H9 (cell line): ENCODE results near the gene KIAA0825. TPM values are rescaled to one million over a fixed set of nuclear protein-coding genes. Genes with fewer than 3 reads are reported as not detected.

ENCODE experiments used
- DNase-seq: peaks from one replicate; pipeline ENCODE4 v3.0.0-alpha.2; 2017
- H2AFZ ChIP-seq: one replicate; pipeline ENCODE4 v1.6.1; 2013; ENCODE audit warnings: mild to moderate bottlenecking, low read length, control low read depth, moderate library complexity
- H2AK5ac ChIP-seq: 2 replicates; pipeline ENCODE4 v1.6.1; 2013; ENCODE audit warnings: low read length, control low read depth, mixed read lengths; ENCODE audit not compliant: insufficient read length
- H2BK120ac ChIP-seq: one replicate; pipeline ENCODE4 v1.6.1; 2013; ENCODE audit warnings: low read depth, mild to moderate bottlenecking, low read length, control low read depth, inconsistent platforms; ENCODE audit not compliant: poor library complexity, severe bottlenecking
- H2BK12ac ChIP-seq: 2 replicates; pipeline ENCODE4 v1.6.1; 2013; ENCODE audit warnings: low read length, control low read depth, mixed read lengths, low read depth; ENCODE audit not compliant: insufficient read length
- H2BK15ac ChIP-seq: 2 replicates; pipeline ENCODE4 v1.6.1; 2013; ENCODE audit warnings: low read depth, low read length, control low read depth
- H2BK20ac ChIP-seq: one replicate; pipeline ENCODE4 v1.6.1; 2013; ENCODE audit warnings: low read depth, mild to moderate bottlenecking, low read length, control low read depth, inconsistent platforms; ENCODE audit not compliant: poor library complexity, severe bottlenecking
- H2BK5ac ChIP-seq: 2 replicates; pipeline ENCODE4 v1.6.1; 2013; ENCODE audit warnings: low read length, control low read depth, mixed read lengths; ENCODE audit not compliant: insufficient read length
- H3K14ac ChIP-seq: 2 replicates; pipeline ENCODE4 v1.6.1; 2013; ENCODE audit warnings: low read length, control low read depth; ENCODE audit not compliant: insufficient read depth
- H3K18ac ChIP-seq: 2 replicates; pipeline ENCODE4 v1.6.1; 2013; ENCODE audit warnings: low read depth, mild to moderate bottlenecking, mixed read lengths, low read length, control low read depth; ENCODE audit not compliant: insufficient read length
- H3K23ac ChIP-seq: 2 replicates; pipeline ENCODE4 v1.6.1; 2013; ENCODE audit warnings: low read length, control low read depth, mixed read lengths, low read depth; ENCODE audit not compliant: insufficient read length
- H3K23me2 ChIP-seq: 2 replicates; pipeline ENCODE4 v1.6.1; 2013; ENCODE audit warnings: low read depth, mild to moderate bottlenecking, mixed read lengths, low read length, control low read depth; ENCODE audit not compliant: insufficient read length, poor library complexity, severe bottlenecking
- H3K27ac ChIP-seq: 2 replicates; pipeline ENCODE4 v1.5.1; 2013; ENCODE audit warnings: low read length, control low read depth, mixed read lengths, low read depth; ENCODE audit not compliant: insufficient read length
- H3K27me3 ChIP-seq: 2 replicates; pipeline ENCODE4 v1.6.1; 2013; ENCODE audit warnings: low read length, control low read depth, inconsistent platforms; ENCODE audit not compliant: insufficient read depth
- H3K4ac ChIP-seq: 2 replicates; pipeline ENCODE4 v1.6.1; 2013; ENCODE audit warnings: low read depth, mild to moderate bottlenecking, control low read depth, inconsistent platforms, low read length, moderate library complexity
- H3K4me1 ChIP-seq: 2 replicates; pipeline ENCODE4 v1.6.1; 2013; ENCODE audit warnings: low read length, control low read depth, inconsistent platforms; ENCODE audit not compliant: insufficient read depth
- H3K4me2 ChIP-seq: 2 replicates; pipeline ENCODE4 v1.6.1; 2013; ENCODE audit warnings: low read length, control low read depth, mixed read lengths; ENCODE audit not compliant: insufficient read length, insufficient read depth
- H3K56ac ChIP-seq: 2 replicates; pipeline ENCODE4 v1.6.1; 2013; ENCODE audit warnings: low read depth, mild to moderate bottlenecking, mixed read lengths, low read length, control low read depth; ENCODE audit not compliant: insufficient read length
- H3K79me1 ChIP-seq: 2 replicates; pipeline ENCODE4 v1.6.1; 2013; ENCODE audit warnings: low read depth, mild to moderate bottlenecking, moderate library complexity, low read length, control low read depth, inconsistent platforms; ENCODE audit not compliant: insufficient read depth, poor library complexity, severe bottlenecking
- H3K79me2 ChIP-seq: 2 replicates; pipeline ENCODE4 v1.6.1; 2013; ENCODE audit warnings: low read length, control low read depth, inconsistent platforms; ENCODE audit not compliant: insufficient read depth
- H3K9ac ChIP-seq: 2 replicates; pipeline ENCODE4 v1.6.1; 2013; ENCODE audit warnings: low read length, control low read depth, mixed read lengths; ENCODE audit not compliant: insufficient read length; ENCODE audit errors: extremely low read depth
- H3K9me3 ChIP-seq: one replicate; pipeline ENCODE4 v1.6.1; 2013; ENCODE audit warnings: low read depth, low read length, inconsistent platforms; ENCODE audit not compliant: control insufficient read depth
- H3T11ph ChIP-seq: one replicate; pipeline ENCODE4 v1.6.1; 2013; ENCODE audit warnings: mild to moderate bottlenecking, low read length, control low read depth, inconsistent platforms
- H4K20me1 ChIP-seq: one replicate; pipeline ENCODE4 v1.6.1; 2013; ENCODE audit not compliant: control insufficient read depth, insufficient read length, insufficient read depth
- H4K5ac ChIP-seq: 2 replicates; pipeline ENCODE4 v1.6.1; 2013; ENCODE audit warnings: low read depth, mild to moderate bottlenecking, mixed read lengths, low read length, control low read depth; ENCODE audit not compliant: insufficient read length
- H4K8ac ChIP-seq: replicated peaks from 2 replicates; pipeline ENCODE4 v1.6.1; 2013; ENCODE audit warnings: low read length, control low read depth, mixed read lengths, low read depth; ENCODE audit not compliant: insufficient read length
- H4K91ac ChIP-seq: 2 replicates; pipeline ENCODE4 v1.6.1; 2013; ENCODE audit warnings: low read depth, mild to moderate bottlenecking, moderate library complexity, mixed read lengths, low read length, control low read depth; ENCODE audit not compliant: insufficient read length
- H3K27ac Mint-ChIP-seq, 3 experiments: 2 replicates in 2 of 3; 3 replicates in 1 of 3; pipeline ENCODE4 v1.8.0; 2020 to 2021; ENCODE audit warnings: mixed read lengths in 3 of 3, mild to moderate bottlenecking in 1 of 3, moderate library complexity in 1 of 3
- H3K27me3 Mint-ChIP-seq: 2 replicates; pipeline ENCODE4 v1.8.0; 2021; ENCODE audit warnings: low read depth, mild to moderate bottlenecking, moderate library complexity, mixed read lengths
- H3K36me3 Mint-ChIP-seq, 3 experiments: 2 replicates in 2 of 3; 3 replicates in 1 of 3; pipeline ENCODE4 v1.8.0; 2020 to 2021; ENCODE audit warnings: low read depth in 3 of 3, mixed read lengths in 3 of 3; ENCODE audit not compliant: insufficient read depth in 1 of 3
- H3K4me1 Mint-ChIP-seq, 2 experiments: 2 replicates each; pipeline ENCODE4 v1.8.0; 2020; ENCODE audit warnings: mixed read lengths in 2 of 2
- H3K4me3 Mint-ChIP-seq, 2 experiments: 2 replicates in 1 of 2; 3 replicates in 1 of 2; pipeline ENCODE4 v1.8.0; 2020 to 2021; ENCODE audit warnings: mild to moderate bottlenecking in 2 of 2, mixed read lengths in 2 of 2, moderate library complexity in 1 of 2
- H3K9me3 Mint-ChIP-seq, 2 experiments: 2 replicates in 1 of 2; 3 replicates in 1 of 2; pipeline ENCODE4 v1.8.0; 2020; ENCODE audit warnings: mild to moderate bottlenecking in 2 of 2, mixed read lengths in 2 of 2, moderate library complexity in 1 of 2
- total RNA-seq: library from RNA; stranded (reverse); gene quantifications from 2 replicates; pipeline ENCODE4 v1.2.1, GENCODE V29; 2021
- TF ChIP-seq, protein P1 (sequence below): fragments of 200-600 bp; sonication (generic); conservative IDR thresholded peaks from 3 replicates; pipeline ENCODE4 v1.8.0; 2021; ENCODE audit warnings: antibody characterized with exemption, mild to moderate bottlenecking

The KIAA0825 gene
- total RNA-seq, 1 experiment from 2014 or later = 1.8 TPM

GRCh38 chr5:94523018-94523417 is 95.4 kb downstream of the KIAA0825 start:
- H2AK5ac ChIP-seq = no peak overlapping the region
- no peaks in the 10 kb centered on the region for H3K79me1 ChIP-seq
- H2BK5ac ChIP-seq = no peak overlapping the region
- no peak overlapping the region for H3K4me2 ChIP-seq
- no peak overlapping the region for H3K14ac ChIP-seq
- H2AFZ ChIP-seq = no peak overlapping the region
- no peak overlapping the region for H3K4me3 Mint-ChIP-seq
- TF ChIP-seq, protein P1, sequence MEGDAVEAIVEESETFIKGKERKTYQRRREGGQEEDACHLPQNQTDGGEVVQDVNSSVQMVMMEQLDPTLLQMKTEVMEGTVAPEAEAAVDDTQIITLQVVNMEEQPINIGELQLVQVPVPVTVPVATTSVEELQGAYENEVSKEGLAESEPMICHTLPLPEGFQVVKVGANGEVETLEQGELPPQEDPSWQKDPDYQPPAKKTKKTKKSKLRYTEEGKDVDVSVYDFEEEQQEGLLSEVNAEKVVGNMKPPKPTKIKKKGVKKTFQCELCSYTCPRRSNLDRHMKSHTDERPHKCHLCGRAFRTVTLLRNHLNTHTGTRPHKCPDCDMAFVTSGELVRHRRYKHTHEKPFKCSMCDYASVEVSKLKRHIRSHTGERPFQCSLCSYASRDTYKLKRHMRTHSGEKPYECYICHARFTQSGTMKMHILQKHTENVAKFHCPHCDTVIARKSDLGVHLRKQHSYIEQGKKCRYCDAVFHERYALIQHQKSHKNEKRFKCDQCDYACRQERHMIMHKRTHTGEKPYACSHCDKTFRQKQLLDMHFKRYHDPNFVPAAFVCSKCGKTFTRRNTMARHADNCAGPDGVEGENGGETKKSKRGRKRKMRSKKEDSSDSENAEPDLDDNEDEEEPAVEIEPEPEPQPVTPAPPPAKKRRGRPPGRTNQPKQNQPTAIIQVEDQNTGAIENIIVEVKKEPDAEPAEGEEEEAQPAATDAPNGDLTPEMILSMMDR = no peak
- no peak overlapping the region for H4K91ac ChIP-seq
- no peak overlapping the region for H3K18ac ChIP-seq
- H3K23ac ChIP-seq = no peak overlapping the region
- no peak overlapping the region for H3K4ac ChIP-seq
- DNase-seq = no peak
- no peaks in the 10 kb centered on the region for H3K9me3 Mint-ChIP-seq
- no peak overlapping the region for H3T11ph ChIP-seq
- H3K23me2 ChIP-seq = no peaks in the 10 kb centered on the region
- no peaks in the 10 kb centered on the region for H3K4me1 ChIP-seq
- no peak overlapping the region for H2BK12ac ChIP-seq
- no peak overlapping the region for H3K56ac ChIP-seq
- H4K5ac ChIP-seq = no peak overlapping the region
- H3K4me1 Mint-ChIP-seq = peaks cover 6 to 7% of the 10 kb centered on the region in 2 experiments
- H2BK20ac ChIP-seq = no peak overlapping the region
- no peaks in the 10 kb centered on the region for H3K27me3 Mint-ChIP-seq
- no peak overlapping the region for H4K8ac ChIP-seq
- H3K27me3 ChIP-seq = no peaks in the 10 kb centered on the region; the same call in 1 of the 2 replicates
- H2BK120ac ChIP-seq = no peak overlapping the region
- no peak overlapping the region for H3K9ac ChIP-seq
- no peaks in the 10 kb centered on the region for H3K9me3 ChIP-seq
- H4K20me1 ChIP-seq = no peaks in the 10 kb centered on the region
- H3K27ac ChIP-seq = no peak overlapping the region
- no peaks in the 10 kb centered on the region for H3K36me3 Mint-ChIP-seq
- H3K27ac Mint-ChIP-seq = no peak overlapping the region; a peak in 1 of 7 replicates
- no peaks in the 10 kb centered on the region for H3K79me2 ChIP-seq
- no peak overlapping the region for H2BK15ac ChIP-seq
